Prostate gland (tissue), 2 donors: ENCODE results near the gene CSNK1A1L. TPM values are rescaled to one million over a fixed set of nuclear protein-coding genes. Genes with fewer than 3 reads are reported as not detected.

Source experiments
- DNase-seq: peaks from one replicate; pipeline ENCODE4 v3.0.0-alpha.2; 2019; ENCODE audit warnings: low spot score
- H3K27ac ChIP-seq, 2 donors: fragments of 200-600 bp; sonication (generic); 2 replicates each; pipeline ENCODE4 v1.5.1; 2017 to 2019
- H3K27me3 ChIP-seq: fragments of 200-600 bp; sonication (generic); replicated peaks from 2 replicates; pipeline ENCODE4 v1.5.1; 2019; ENCODE audit not compliant: insufficient read depth
- H3K36me3 ChIP-seq, 2 donors: fragments of 200-600 bp; sonication (generic); 1 replicate in 1 of 2; 2 replicates in 1 of 2; pipeline versions ENCODE4 v1.5.1 to v1.8.1; 2017 to 2019
- H3K4me1 ChIP-seq: fragments of 200-600 bp; sonication (generic); replicated peaks from 2 replicates; pipeline ENCODE4 v1.5.1; 2019
- H3K4me3 ChIP-seq, 2 donors: fragments of 200-600 bp; sonication (generic); 2 replicates each; pipeline ENCODE4 v1.5.1; 2017 to 2019
- H3K9me3 ChIP-seq: fragments of 200-600 bp; sonication (generic); 2 replicates; pipeline ENCODE4 v1.5.1; 2017
- CTCF ChIP-seq, 4 experiments: fragments of 200-600 bp in 2 of 4; fragments of 450-650 bp in 2 of 4; sonication (generic) in 2 of 4; IDR thresholded peaks; 1 replicate in 3 of 4; 2 replicates in 1 of 4; pipeline ENCODE4 v1.5.1; 2016 to 2019; ENCODE audit warnings: antibody characterized with exemption in 4 of 4, mild to moderate bottlenecking in 2 of 4, moderate library complexity in 2 of 4
- POLR2A ChIP-seq: fragments of 450-650 bp; IDR thresholded peaks from one replicate; pipeline ENCODE4 v1.6.1; 2016; ENCODE audit warnings: antibody characterized with exemption, mild to moderate bottlenecking
- POLR2AphosphoS5 ChIP-seq: sonication (generic); formaldehyde crosslinking; IDR thresholded peaks from one replicate; pipeline ENCODE4 v1.6.1; 2017; ENCODE audit warnings: antibody characterized with exemption
- WGBS: methylation state at CpG from one replicate; pipeline ENCODE4 v1.1.5; 2018; 5-methylcytosine and 5-hydroxymethylcytosine counted together
- intact Hi-C: fragments of 100-400 bp; cut with DNase I; formaldehyde crosslinking; loops from one replicate; pipeline ENCODE4 v1.14.2; 2022
- total RNA-seq, 2 donors: library from RNA; depleted of rRNA; stranded (reverse); fragments of >200 nt; gene quantifications; one replicate each; pipeline ENCODE4 v1.1.0, GENCODE V29; 2016

The CSNK1A1L gene
- total RNA-seq, 2 donors from 2014 or later: 1.6 TPM; not detected in 1

GRCh38 chr13:37094099-37094498 is 11.4 kb downstream of the CSNK1A1L start:
- H3K27ac ChIP-seq: no peak overlapping the region
- no peaks in the 10 kb centered on the region for H3K4me1 ChIP-seq
- H3K9me3 ChIP-seq: no peaks in the 10 kb centered on the region
- intact Hi-C loops: no loop called here
- TF ChIP-seq POLR2AphosphoS5: no peak
- no peak for TF ChIP-seq CTCF (IDR thresholded peaks at IDR 0.05)
- TF ChIP-seq POLR2A: no peak
- H3K4me3 ChIP-seq: no peak overlapping the region
- H3K36me3 ChIP-seq: no peaks in the 10 kb centered on the region
- DNase-seq: no peak
- WGBS: 42% methylated on average over 3 of the region's 3 CpGs
- no peaks in the 10 kb centered on the region for H3K27me3 ChIP-seq

GRCh38 chr13:37091835-37092234 is 13.6 kb downstream of the CSNK1A1L start:
- WGBS: 76% methylated on average over 1 of the region's 1 CpG
- H3K27me3 ChIP-seq: no peaks in the 10 kb centered on the region
- no peak overlapping the region for H3K27ac ChIP-seq
- H3K36me3 ChIP-seq: no peaks in the 10 kb centered on the region
- H3K9me3 ChIP-seq: no peaks in the 10 kb centered on the region
- TF ChIP-seq POLR2AphosphoS5 (no peak), POLR2A (no peak)
- intact Hi-C loops: no loop called here
- H3K4me3 ChIP-seq: no peak overlapping the region
- no peaks in the 10 kb centered on the region for H3K4me1 ChIP-seq
- DNase-seq: no peak

- no peaks in the 10 kb centered on the region for H3K27me3 ChIP-seq
- intact Hi-C loops: no loop called here
- WGBS: 76% methylated on average over 2 of the region's 2 CpGs
- no peak overlapping the region for H3K4me3 ChIP-seq
- DNase-seq: no peak
- no peak for TF ChIP-seq POLR2A
- TF ChIP-seq POLR2AphosphoS5: no peak
- TF ChIP-seq CTCF (IDR thresholded peaks at IDR 0.05): no peak
- no peaks in the 10 kb centered on the region for H3K36me3 ChIP-seq
- H3K27ac ChIP-seq: no peak overlapping the region
- no peaks in the 10 kb centered on the region for H3K9me3 ChIP-seq
- no peaks in the 10 kb centered on the region for H3K4me1 ChIP-seq
Observed at GRCh38 chr13:37090912-37091311, 14.6 kb downstream of the CSNK1A1L start.

GRCh38 chr13:37089495-37089894 is 16.0 kb downstream of the CSNK1A1L start:
- Histone ChIP-seq H3K4me1 (no peaks in the 10 kb centered on the region), H3K27ac (no peak overlapping the region), H3K27me3 (no peaks in the 10 kb centered on the region), H3K36me3 (no peaks in the 10 kb centered on the region), H3K4me3 (no peak overlapping the region), H3K9me3 (no peaks in the 10 kb centered on the region)
- intact Hi-C loops: no loop called here
- TF ChIP-seq POLR2AphosphoS5: no peak
- TF ChIP-seq POLR2A: no peak
- TF ChIP-seq CTCF (IDR thresholded peaks at IDR 0.05): no peak
- 91% methylated on average over 3 of the region's 3 CpGs for WGBS
- DNase-seq: no peak

GRCh38 chr13:37087486-37087885 is 18.0 kb downstream of the CSNK1A1L start:
- TF ChIP-seq CTCF (IDR thresholded peaks at IDR 0.05) (no peak), POLR2A (no peak), POLR2AphosphoS5 (no peak)
- Histone ChIP-seq H3K27ac (no peak overlapping the region), H3K4me3 (no peak overlapping the region), H3K27me3 (no peaks in the 10 kb centered on the region), H3K9me3 (no peaks in the 10 kb centered on the region), H3K36me3 (no peaks in the 10 kb centered on the region), H3K4me1 (no peaks in the 10 kb centered on the region)
- no peak for DNase-seq
- intact Hi-C loops: no loop called here
- WGBS: 73% methylated on average over 2 of the region's 2 CpGs
